Ovary (tissue), 3 donors: ENCODE measurements around the gene RPL38.

Experiments
- CTCF ChIP-seq, 3 donors: fragments of 450-650 bp in 2 of 3; fragments of 200-600 bp in 1 of 3; IDR thresholded peaks; one replicate each; pipeline versions ENCODE4 v1.5.1 to v1.8.0; 2016 to 2022; ENCODE audit warnings: antibody characterized with exemption in 3 of 3, mild to moderate bottlenecking in 1 of 3
- EP300 ChIP-seq: sonication (generic); formaldehyde crosslinking; IDR thresholded peaks from one replicate; pipeline ENCODE4 v1.6.1; 2017; ENCODE audit warnings: antibody characterized with exemption
- POLR2A ChIP-seq: fragments of 450-650 bp; IDR thresholded peaks from one replicate; pipeline ENCODE4 v1.6.1; 2017; ENCODE audit warnings: antibody characterized with exemption, mild to moderate bottlenecking, moderate library complexity
- donor health status: DM: no; HTN: no; CAD: no.

- TF ChIP-seq CTCF (IDR thresholded peaks at IDR 0.05) (no peak), POLR2A (no peak), EP300 (no peak)
Observed at GRCh38 chr17:74245871-74246270, 42.4 kb downstream of the RPL38 start.
